Neutrophil (primary cell): ENCODE data around the gene PUSL1.

Experiments used
- H3K27ac ChIP-seq: fragments of 200-600 bp; sonication (generic); 2 replicates; pipeline ENCODE4 v1.5.1; 2016; ENCODE audit warnings: mild to moderate bottlenecking, moderate library complexity
- H3K27me3 ChIP-seq: fragments of 200-600 bp; sonication (generic); 2 replicates; pipeline ENCODE4 v1.6.0; 2016; ENCODE audit warnings: mild to moderate bottlenecking
- H3K36me3 ChIP-seq: fragments of 200-600 bp; sonication (generic); 2 replicates; pipeline ENCODE4 v1.5.1; 2017
- H3K4me1 ChIP-seq, 2 experiments: fragments of 200-600 bp in 1 of 2; sonication (generic) in 1 of 2; 1 replicate in 1 of 2; 2 replicates in 1 of 2; pipeline versions ENCODE4 v1.5.1 to v1.6.1; 2013 to 2016; ENCODE audit warnings: low read depth in 1 of 2, low read length in 1 of 2, mild to moderate bottlenecking in 1 of 2, moderate library complexity in 1 of 2; ENCODE audit not compliant: control insufficient read depth in 1 of 2, insufficient read depth in 1 of 2
- H3K4me3 ChIP-seq, 2 experiments: fragments of 200-600 bp in 1 of 2; sonication (generic) in 1 of 2; 1 replicate in 1 of 2; 2 replicates in 1 of 2; pipeline ENCODE4 v1.5.1; 2013 to 2016; ENCODE audit warnings: low read depth in 1 of 2, low read length in 1 of 2, mild to moderate bottlenecking in 1 of 2, moderate library complexity in 1 of 2
- H3K9me3 ChIP-seq: fragments of 200-600 bp; sonication (generic); 2 replicates; pipeline ENCODE4 v1.5.1; 2016
- CTCF ChIP-seq: fragments of 200-600 bp; sonication (generic); IDR thresholded peaks from 2 replicates; pipeline ENCODE4 v1.5.1; 2016; ENCODE audit warnings: antibody characterized with exemption

Gene PUSL1

GRCh38 chr1:1307261-1307922 is 1.0 kb upstream of the PUSL1 start:
- TF ChIP-seq CTCF = no peak
- Histone ChIP-seq H3K27me3 (peaks cover 4% of the 10 kb centered on the region), H3K4me3 (peak overlapping the region; percentile 82 to 98), H3K36me3 (peaks cover 26% of the 10 kb centered on the region), H3K4me1 (peaks cover 37 to 43% of the 10 kb centered on the region in 2 experiments), H3K9me3 (no peaks in the 10 kb centered on the region), H3K27ac (peak overlapping the region; percentile 99)

GRCh38 chr1:1308756-1309250 is 406 bp downstream of the PUSL1 start:
- Histone ChIP-seq H3K27me3 (peaks cover 4% of the 10 kb centered on the region), H3K36me3 (peaks cover 40% of the 10 kb centered on the region), H3K4me1 (peaks cover 37 to 43% of the 10 kb centered on the region in 2 experiments), H3K9me3 (no peaks in the 10 kb centered on the region), H3K27ac (peak overlapping the region; percentile 99), H3K4me3 (peak overlapping the region; percentile 82 to 98)
- no peak for TF ChIP-seq CTCF

- peak overlapping the region; percentile 82 to 98 for H3K4me3 ChIP-seq
- H3K4me1 ChIP-seq = peaks cover 37 to 42% of the 10 kb centered on the region in 2 experiments
- H3K9me3 ChIP-seq = no peaks in the 10 kb centered on the region
- H3K27ac ChIP-seq = peak overlapping the region; percentile 99
- TF ChIP-seq CTCF = no peak
- H3K36me3 ChIP-seq = peaks cover 47% of the 10 kb centered on the region
- H3K27me3 ChIP-seq = peaks cover 4% of the 10 kb centered on the region
Measured at GRCh38 chr1:1309251-1310108, 1.1 kb downstream of the PUSL1 start.

- no peak overlapping the region for H3K4me3 ChIP-seq
- no peak for TF ChIP-seq CTCF
- H3K9me3 ChIP-seq = no peaks in the 10 kb centered on the region
- peaks cover 53% of the 10 kb centered on the region for H3K36me3 ChIP-seq
- H3K4me1 ChIP-seq = peaks cover 33 to 36% of the 10 kb centered on the region in 2 experiments
- no peak overlapping the region for H3K27ac ChIP-seq
- peaks cover 4% of the 10 kb centered on the region for H3K27me3 ChIP-seq
Measured at GRCh38 chr1:1310109-1310385, 1.6 kb downstream of the PUSL1 start.

- Histone ChIP-seq H3K27ac (no peak overlapping the region), H3K27me3 (peaks cover 4% of the 10 kb centered on the region), H3K4me1 (peaks cover 28 to 31% of the 10 kb centered on the region in 2 experiments), H3K9me3 (no peaks in the 10 kb centered on the region), H3K4me3 (no peak overlapping the region), H3K36me3 (peaks cover 56% of the 10 kb centered on the region)
- TF ChIP-seq CTCF = no peak
Measured at GRCh38 chr1:1310476-1311053, 2.2 kb downstream of the PUSL1 start.
